Stimulated activated memory B cell treated with anti-CD40 and anti-IgM and Interleukin-4, amounts not matched to agents 10 μg/mL and 1 μg/mL and 100 μg/mL, for 72 hours (primary cell): ENCODE results near the gene FYN.
A peak's percentile ranks its signal among the peaks of the same experiment; 100 is the strongest.

Experiments used
- ATAC-seq: fragments of 150-1000 bp; cut with Tn5 transposase; 2 replicates; pipeline ENCODE4 v1.10.0; 2021
- H3K27ac Mint-ChIP-seq: one replicate; pipeline ENCODE4 v1.8.0; 2022; ENCODE audit warnings: mild to moderate bottlenecking, mixed read lengths
- H3K27me3 Mint-ChIP-seq: one replicate; pipeline ENCODE4 v1.8.0; 2022; ENCODE audit warnings: mixed read lengths
- H3K36me3 Mint-ChIP-seq: one replicate; pipeline ENCODE4 v1.8.0; 2022; ENCODE audit warnings: mixed read lengths
- H3K4me1 Mint-ChIP-seq: one replicate; pipeline ENCODE4 v1.8.0; 2022; ENCODE audit warnings: mixed read lengths
- H3K4me3 Mint-ChIP-seq: one replicate; pipeline ENCODE4 v1.8.0; 2022; ENCODE audit warnings: mild to moderate bottlenecking, moderate library complexity, mixed read lengths
- H3K9me3 Mint-ChIP-seq: one replicate; pipeline ENCODE4 v1.8.0; 2022; ENCODE audit warnings: mixed read lengths

The FYN gene

GRCh38 chr6:111761783-111762312, 111.4 kb downstream of the FYN start:
- Mint-ChIP-seq H3K4me3 (peak overlapping the region; percentile 28), H3K27ac (peak overlapping the region; percentile 75), H3K9me3 (no peaks in the 10 kb centered on the region), H3K27me3 (no peaks in the 10 kb centered on the region), H3K36me3 (peaks cover 38% of the 10 kb centered on the region), H3K4me1 (peaks cover 83% of the 10 kb centered on the region)
- peak; percentile 85 for ATAC-seq

GRCh38 chr6:111761212-111761611, 112.0 kb downstream of the FYN start:
- Mint-ChIP-seq H3K27me3 (no peaks in the 10 kb centered on the region), H3K9me3 (no peaks in the 10 kb centered on the region), H3K27ac (peak overlapping the region; percentile 75), H3K4me3 (no peak overlapping the region), H3K4me1 (peaks cover 77% of the 10 kb centered on the region), H3K36me3 (peaks cover 38% of the 10 kb centered on the region)
- no peak for ATAC-seq

DNA sequence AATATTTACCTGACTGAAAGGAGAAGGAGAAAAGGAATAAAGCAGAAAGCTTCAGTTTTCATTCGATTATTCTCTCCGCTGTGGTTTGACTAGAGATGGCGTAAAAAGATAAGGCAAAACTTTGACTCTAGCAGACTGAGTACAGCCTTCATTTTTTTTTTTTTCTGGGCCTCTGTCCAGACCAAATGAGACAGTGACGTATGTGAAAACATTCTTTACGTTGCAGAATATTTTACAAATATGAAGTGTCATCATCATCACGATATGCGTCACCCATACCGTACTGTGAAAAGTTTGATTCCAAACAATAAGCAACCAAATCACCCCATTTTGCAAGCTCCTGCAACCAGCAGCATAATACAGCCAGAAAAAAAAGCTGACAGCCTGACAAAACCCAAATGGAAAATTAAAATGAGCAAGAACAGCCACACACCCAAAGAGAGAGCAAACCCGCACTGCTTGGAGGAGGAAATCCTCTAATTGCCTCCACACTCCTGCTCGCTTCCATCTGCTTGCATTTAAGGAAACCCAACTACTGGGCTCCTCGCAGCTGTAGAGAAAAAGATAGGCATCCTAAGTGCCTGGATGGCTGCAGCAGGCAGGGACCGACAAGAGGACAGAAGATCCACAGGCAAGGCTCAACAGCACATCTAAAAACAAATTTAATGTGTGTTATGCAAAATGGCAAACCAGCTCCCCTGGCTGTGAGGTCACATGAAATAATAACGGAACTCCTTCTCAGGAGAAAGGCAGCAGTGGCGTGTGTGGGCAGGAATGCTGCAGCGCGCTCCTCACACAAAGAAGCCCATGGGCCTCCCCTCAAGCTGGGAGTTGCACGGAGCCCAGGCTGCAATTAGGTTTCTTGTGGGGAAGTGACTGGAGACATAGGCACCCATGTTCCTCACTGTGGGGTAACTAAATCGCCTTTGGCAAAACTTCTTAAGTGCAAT, 113.1 kb downstream of the FYN start:
- Mint-ChIP-seq H3K36me3 (peaks cover 47% of the 10 kb centered on the region), H3K4me3 (no peak overlapping the region), H3K27ac (peak overlapping the region; percentile 75), H3K27me3 (no peaks in the 10 kb centered on the region), H3K4me1 (peaks cover 72% of the 10 kb centered on the region), H3K9me3 (no peaks in the 10 kb centered on the region)
- ATAC-seq = no peak

DNA sequence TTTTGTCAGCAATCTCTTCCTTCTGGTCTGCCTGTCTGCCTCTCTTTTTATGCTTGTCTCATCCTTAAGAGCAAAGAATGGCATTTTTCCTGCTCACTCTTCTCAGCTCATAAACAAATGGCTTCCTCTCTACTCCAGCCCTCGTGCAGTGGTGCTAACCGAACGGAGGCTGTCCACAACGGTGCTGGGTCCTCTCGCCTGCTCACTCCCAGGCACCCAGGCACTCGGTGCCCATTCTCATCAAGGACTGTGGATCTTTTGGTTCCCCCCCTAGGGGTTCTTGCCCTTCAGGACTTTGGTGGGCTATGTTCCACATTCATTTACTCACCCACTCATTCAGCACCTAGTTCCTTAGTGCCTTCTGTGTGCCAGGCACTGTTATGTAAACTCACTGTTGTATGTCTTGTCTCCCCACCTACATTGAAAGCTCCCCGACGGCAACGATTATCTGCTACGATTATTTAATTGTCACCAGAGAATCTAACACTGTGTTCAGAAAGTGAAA, 113.9 kb downstream of the FYN start:
- Mint-ChIP-seq H3K9me3 (no peaks in the 10 kb centered on the region), H3K36me3 (peaks cover 44% of the 10 kb centered on the region), H3K4me1 (peaks cover 65% of the 10 kb centered on the region), H3K4me3 (no peak overlapping the region), H3K27ac (peak overlapping the region; percentile 75), H3K27me3 (no peaks in the 10 kb centered on the region)
- ATAC-seq = no peak

- Mint-ChIP-seq H3K9me3 (no peaks in the 10 kb centered on the region), H3K27me3 (no peaks in the 10 kb centered on the region), H3K36me3 (peaks cover 50% of the 10 kb centered on the region), H3K4me3 (no peak overlapping the region), H3K4me1 (peaks cover 58% of the 10 kb centered on the region), H3K27ac (peak overlapping the region; percentile 75)
- no peak for ATAC-seq
Observed at GRCh38 chr6:111758608-111759329, 114.5 kb downstream of the FYN start.

GRCh38 chr6:111757342-111757741, 115.9 kb downstream of the FYN start:
- no peak overlapping the region for H3K27ac Mint-ChIP-seq
- no peak for ATAC-seq
- peaks cover 59% of the 10 kb centered on the region for H3K4me1 Mint-ChIP-seq
- H3K4me3 Mint-ChIP-seq = no peak overlapping the region
- H3K36me3 Mint-ChIP-seq = peaks cover 57% of the 10 kb centered on the region
- no peaks in the 10 kb centered on the region for H3K27me3 Mint-ChIP-seq
- no peaks in the 10 kb centered on the region for H3K9me3 Mint-ChIP-seq

GRCh38 chr6:111754423-111754822, 118.8 kb downstream of the FYN start:
- Mint-ChIP-seq H3K27ac (peak overlapping the region; percentile 44), H3K4me1 (peaks cover 56% of the 10 kb centered on the region), H3K27me3 (no peaks in the 10 kb centered on the region), H3K36me3 (peaks cover 61% of the 10 kb centered on the region), H3K4me3 (no peak overlapping the region), H3K9me3 (no peaks in the 10 kb centered on the region)
- no peak for ATAC-seq

DNA sequence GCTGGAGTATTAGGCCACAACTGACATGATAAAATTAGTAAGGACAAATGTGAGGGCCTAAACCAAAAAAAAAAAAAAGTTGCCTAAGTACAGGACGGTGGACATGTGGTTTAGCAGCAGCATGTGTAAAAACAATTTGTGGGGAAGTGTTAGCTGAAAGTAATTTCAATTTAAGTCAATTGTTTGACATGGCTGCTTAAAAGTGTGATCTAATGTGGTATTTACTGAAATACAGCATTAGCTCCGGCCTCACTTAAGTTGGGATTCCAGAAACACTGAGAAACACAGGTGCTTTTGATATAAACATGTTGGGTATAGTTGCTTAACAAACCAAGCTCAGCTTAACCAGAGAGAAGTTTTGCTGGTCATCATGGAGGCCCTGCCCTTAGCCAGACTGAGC, 119.7 kb downstream of the FYN start:
- H3K27me3 Mint-ChIP-seq = no peaks in the 10 kb centered on the region
- peaks cover 54% of the 10 kb centered on the region for H3K4me1 Mint-ChIP-seq
- H3K9me3 Mint-ChIP-seq = no peaks in the 10 kb centered on the region
- H3K36me3 Mint-ChIP-seq = peaks cover 53% of the 10 kb centered on the region
- peak overlapping the region; percentile 44 for H3K27ac Mint-ChIP-seq
- H3K4me3 Mint-ChIP-seq = no peak overlapping the region
- ATAC-seq = no peak

GRCh38 chr6:111752476-111752875, 120.8 kb downstream of the FYN start:
- no peaks in the 10 kb centered on the region for H3K9me3 Mint-ChIP-seq
- H3K4me1 Mint-ChIP-seq = peaks cover 64% of the 10 kb centered on the region
- H3K4me3 Mint-ChIP-seq = no peak overlapping the region
- peak overlapping the region; percentile 44 for H3K27ac Mint-ChIP-seq
- ATAC-seq = no peak
- H3K36me3 Mint-ChIP-seq = peaks cover 48% of the 10 kb centered on the region
- H3K27me3 Mint-ChIP-seq = no peaks in the 10 kb centered on the region

DNA sequence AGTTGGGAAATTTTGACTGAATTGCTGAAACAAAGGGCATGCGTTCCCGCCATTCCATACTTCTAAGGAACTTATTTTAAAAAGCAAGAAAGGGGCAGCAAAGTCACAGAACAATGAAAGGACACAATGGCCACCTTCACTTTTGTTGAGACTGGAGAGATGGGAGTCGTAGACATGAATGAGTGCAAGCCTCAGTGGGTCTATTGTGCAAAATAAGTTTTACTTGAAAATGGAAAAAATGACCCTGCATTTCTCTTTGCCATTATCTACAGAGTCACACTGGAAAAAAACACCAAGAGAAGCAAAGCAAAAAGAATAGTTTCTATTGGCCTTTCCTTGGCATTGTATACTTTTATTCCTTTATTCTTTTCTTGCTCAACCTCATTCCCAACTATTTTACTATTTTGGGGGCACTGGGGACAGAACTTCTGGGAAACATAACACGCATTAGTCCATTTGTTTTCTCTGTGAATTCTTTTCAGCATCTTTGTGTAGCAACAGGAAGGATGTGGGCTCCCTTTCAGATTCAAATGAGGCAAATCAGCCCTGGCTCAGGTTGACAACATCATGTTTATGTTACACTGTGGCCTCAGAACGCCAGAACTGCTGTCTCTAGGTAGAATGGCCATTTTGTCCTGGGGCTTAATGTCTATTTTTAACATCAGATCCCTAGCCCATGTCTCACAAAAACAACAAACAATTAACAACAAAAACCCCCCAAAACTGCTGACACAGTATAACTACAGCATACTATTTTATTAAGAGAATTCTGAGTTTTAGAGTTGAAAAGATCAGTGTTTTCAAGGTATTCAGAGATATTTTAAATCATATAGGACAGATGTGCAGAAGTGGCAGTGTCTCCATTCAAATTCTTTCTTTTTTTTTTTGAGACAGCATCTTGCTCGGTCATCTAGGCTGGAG, 122.2 kb downstream of the FYN start:
- peak; percentile 82 for ATAC-seq
- Mint-ChIP-seq H3K4me3 (peak overlapping the region; percentile 15), H3K27me3 (no peaks in the 10 kb centered on the region), H3K36me3 (peaks cover 43% of the 10 kb centered on the region), H3K4me1 (peaks cover 73% of the 10 kb centered on the region), H3K9me3 (no peaks in the 10 kb centered on the region), H3K27ac (peak overlapping the region; percentile 44)

DNA sequence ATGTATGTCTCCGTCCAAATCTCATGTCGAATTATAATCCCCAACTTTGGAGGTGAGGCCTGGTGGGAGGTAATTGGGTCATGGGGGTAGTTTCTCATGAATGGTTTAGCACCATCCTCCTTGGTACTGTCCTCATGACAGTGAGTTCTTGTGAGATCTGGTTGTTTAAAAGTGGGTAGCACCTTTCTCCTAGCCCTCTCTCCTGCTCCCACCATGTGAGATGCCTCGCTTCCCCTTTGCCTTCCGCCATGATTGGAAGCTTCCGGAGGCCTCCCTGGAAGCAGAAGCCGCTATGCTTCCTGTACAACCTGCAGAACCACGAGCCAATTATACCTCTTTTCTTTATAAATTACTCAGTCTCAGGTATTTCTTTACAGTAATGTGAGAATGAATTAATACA, 123.1 kb downstream of the FYN start:
- Mint-ChIP-seq H3K36me3 (peaks cover 38% of the 10 kb centered on the region), H3K4me3 (no peak overlapping the region), H3K27me3 (no peaks in the 10 kb centered on the region), H3K9me3 (no peaks in the 10 kb centered on the region), H3K27ac (peak overlapping the region; percentile 44), H3K4me1 (peaks cover 68% of the 10 kb centered on the region)
- no peak for ATAC-seq

DNA sequence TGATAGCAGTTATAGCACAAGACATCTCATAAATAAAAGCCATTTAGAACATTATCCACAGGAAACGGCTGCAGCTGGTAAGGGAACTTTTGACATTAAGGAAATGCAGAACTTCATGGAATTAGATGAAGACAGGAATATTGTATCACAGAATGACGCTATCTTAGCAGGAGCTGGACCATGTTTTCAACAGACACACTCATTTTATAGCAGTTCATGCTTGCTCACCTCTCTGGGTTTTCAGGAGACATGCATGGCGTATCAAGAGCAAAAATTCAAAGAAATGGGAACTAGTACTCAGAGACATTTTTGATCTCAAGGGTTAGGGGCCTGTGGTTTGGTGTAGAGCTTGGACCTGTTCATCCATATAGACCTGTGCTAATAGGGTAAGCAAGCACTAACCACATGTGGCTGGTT, 125.0 kb downstream of the FYN start:
- peaks cover 30% of the 10 kb centered on the region for H3K36me3 Mint-ChIP-seq
- peaks cover 62% of the 10 kb centered on the region for H3K4me1 Mint-ChIP-seq
- no peaks in the 10 kb centered on the region for H3K27me3 Mint-ChIP-seq
- peak overlapping the region; percentile 65 for H3K27ac Mint-ChIP-seq
- H3K9me3 Mint-ChIP-seq = no peaks in the 10 kb centered on the region
- peak; percentile 96 for ATAC-seq
- no peak overlapping the region for H3K4me3 Mint-ChIP-seq

- peaks cover 28% of the 10 kb centered on the region for H3K36me3 Mint-ChIP-seq
- H3K27me3 Mint-ChIP-seq = no peaks in the 10 kb centered on the region
- H3K4me1 Mint-ChIP-seq = peaks cover 58% of the 10 kb centered on the region
- H3K9me3 Mint-ChIP-seq = no peaks in the 10 kb centered on the region
- H3K27ac Mint-ChIP-seq = peak overlapping the region; percentile 65
- no peak overlapping the region for H3K4me3 Mint-ChIP-seq
- ATAC-seq = no peak
Observed at GRCh38 chr6:111747829-111748228, 125.4 kb downstream of the FYN start.

GRCh38 chr6:111747396-111747795, 125.9 kb downstream of the FYN start:
- Mint-ChIP-seq H3K4me3 (no peak overlapping the region), H3K9me3 (no peaks in the 10 kb centered on the region), H3K27ac (peak overlapping the region; percentile 65)

More at GRCh38 chr6:111747396-111747795, 125.9 kb downstream of the FYN start:
- no peak for ATAC-seq
- Mint-ChIP-seq H3K4me1 (peaks cover 54% of the 10 kb centered on the region), H3K27me3 (no peaks in the 10 kb centered on the region), H3K36me3 (peaks cover 26% of the 10 kb centered on the region)
